ENCODE results near the gene PHF21B.

DNA sequence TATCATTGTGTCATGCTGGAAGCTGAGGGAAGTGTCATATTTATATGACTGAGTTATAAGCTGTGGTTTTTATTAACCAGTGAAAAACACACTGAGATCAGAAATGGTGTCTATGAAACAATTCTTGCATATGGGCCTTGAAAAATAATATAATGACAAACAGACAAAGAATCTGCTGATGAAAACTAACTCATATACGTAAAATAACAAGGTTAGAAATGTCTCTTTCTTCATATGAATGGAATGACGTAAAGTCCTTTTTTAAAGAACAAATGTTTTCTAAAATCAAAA lies 48.8 kb upstream of the PHF21B start:
- TF ChIP-seq GATA2 (IDR thresholded peaks at IDR 0.05; ENCODE audit: low read depth, low read length) (no peak), GATA3 (IDR thresholded peaks at IDR 0.05; ENCODE audit: low read depth, low read length) (no peak)

Data from SH-SY5Y (cell line).